ENCODE results near the gene PPM1H.

PPM1H gene

DNA sequence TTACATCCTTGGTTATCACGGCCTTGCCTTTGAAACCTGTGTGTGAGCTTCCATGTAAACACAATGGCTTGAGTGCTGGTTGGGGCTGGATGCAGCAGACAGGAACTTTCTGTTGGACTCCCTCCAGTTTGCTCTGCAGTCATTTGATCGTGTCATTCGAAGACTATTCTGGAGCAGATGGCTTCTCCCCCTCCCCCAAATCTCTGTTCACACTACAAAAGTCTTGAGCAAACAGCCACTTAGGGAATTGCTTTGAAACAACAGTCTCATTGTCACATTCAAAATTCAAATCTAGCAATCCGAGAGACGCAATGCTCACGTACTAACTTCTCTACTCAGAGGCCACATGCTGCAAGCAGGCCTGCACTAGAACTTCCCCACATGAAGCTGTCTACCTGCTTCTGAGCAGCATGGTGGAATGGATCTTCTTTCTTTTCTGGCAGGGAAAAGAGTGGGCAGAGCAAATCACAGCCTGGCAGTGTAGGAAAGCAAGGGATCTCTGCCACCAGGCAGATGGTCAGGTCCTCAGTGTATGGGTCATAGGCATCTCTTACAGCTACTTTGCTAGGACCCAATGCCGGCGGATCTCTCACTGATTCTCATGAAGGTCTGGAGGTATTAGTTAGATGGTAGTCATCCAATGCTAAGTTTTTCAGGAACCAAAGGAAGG is 214.2 kb downstream of the PPM1H start:
- Histone ChIP-seq H3K9me2 (ENCODE audit: low read depth, low read length) (no peaks in the 10 kb centered on the region), H3K36me3 (ENCODE audit: insufficient read depth, low read length) (no peaks in the 10 kb centered on the region), H4K20me1 (ENCODE audit: insufficient read depth, low read length) (no peaks in the 10 kb centered on the region), H3K27ac (ENCODE audit: low read depth, low read length, poor library complexity, severe bottlenecking) (no peak overlapping the region), H3K79me2 (ENCODE audit: insufficient read depth, low read length) (no peaks in the 10 kb centered on the region), H3K9ac (ENCODE audit: low read length) (no peak overlapping the region), H3K4me3 (ENCODE audit: low read depth, low read length, poor library complexity, severe bottlenecking) (no peak overlapping the region), H2AFZ (ENCODE audit: low read length) (no peak overlapping the region), H3K9me3 (ENCODE audit: low read length) (no peaks in the 10 kb centered on the region), H3K4me2 (ENCODE audit: low read length) (no peak overlapping the region), H3F3A (ENCODE audit: insufficient read depth, low read length) (no peaks in the 10 kb centered on the region), H3K4me1 (ENCODE audit: insufficient read depth, low read length, severe bottlenecking) (no peaks in the 10 kb centered on the region), H3K27me3 (ENCODE audit: insufficient read depth, low read length) (0 out of 2 replicates have a peak, but pooled peaks cover 2% of the 10 kb centered on the region)
- no peak for TF ChIP-seq EZH2 (IDR thresholded peaks at IDR 0.05; ENCODE audit: borderline replicate concordance, low read length)
- TF ChIP-seq, protein P1, sequence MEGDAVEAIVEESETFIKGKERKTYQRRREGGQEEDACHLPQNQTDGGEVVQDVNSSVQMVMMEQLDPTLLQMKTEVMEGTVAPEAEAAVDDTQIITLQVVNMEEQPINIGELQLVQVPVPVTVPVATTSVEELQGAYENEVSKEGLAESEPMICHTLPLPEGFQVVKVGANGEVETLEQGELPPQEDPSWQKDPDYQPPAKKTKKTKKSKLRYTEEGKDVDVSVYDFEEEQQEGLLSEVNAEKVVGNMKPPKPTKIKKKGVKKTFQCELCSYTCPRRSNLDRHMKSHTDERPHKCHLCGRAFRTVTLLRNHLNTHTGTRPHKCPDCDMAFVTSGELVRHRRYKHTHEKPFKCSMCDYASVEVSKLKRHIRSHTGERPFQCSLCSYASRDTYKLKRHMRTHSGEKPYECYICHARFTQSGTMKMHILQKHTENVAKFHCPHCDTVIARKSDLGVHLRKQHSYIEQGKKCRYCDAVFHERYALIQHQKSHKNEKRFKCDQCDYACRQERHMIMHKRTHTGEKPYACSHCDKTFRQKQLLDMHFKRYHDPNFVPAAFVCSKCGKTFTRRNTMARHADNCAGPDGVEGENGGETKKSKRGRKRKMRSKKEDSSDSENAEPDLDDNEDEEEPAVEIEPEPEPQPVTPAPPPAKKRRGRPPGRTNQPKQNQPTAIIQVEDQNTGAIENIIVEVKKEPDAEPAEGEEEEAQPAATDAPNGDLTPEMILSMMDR (IDR thresholded peaks at IDR 0.05; ENCODE audit: low read length) = no peak

- TF ChIP-seq, protein P1 (IDR thresholded peaks at IDR 0.05; ENCODE audit: low read length) = no peak
- TF ChIP-seq EZH2 (IDR thresholded peaks at IDR 0.05; ENCODE audit: borderline replicate concordance, low read length) = no peak
- Histone ChIP-seq H3K4me3 (ENCODE audit: low read depth, low read length, poor library complexity, severe bottlenecking) (no peak overlapping the region), H3K27me3 (ENCODE audit: insufficient read depth, low read length) (0 out of 2 replicates have a peak, but pooled peaks cover 4% of the 10 kb centered on the region), H3K36me3 (ENCODE audit: insufficient read depth, low read length) (no peaks in the 10 kb centered on the region), H3K9ac (ENCODE audit: low read length) (no peak overlapping the region), H3K4me1 (ENCODE audit: insufficient read depth, low read length, severe bottlenecking) (no peaks in the 10 kb centered on the region), H3K4me2 (ENCODE audit: low read length) (no peak overlapping the region), H3K9me2 (ENCODE audit: low read depth, low read length) (no peaks in the 10 kb centered on the region), H3K27ac (ENCODE audit: low read depth, low read length, poor library complexity, severe bottlenecking) (no peak overlapping the region), H3K9me3 (ENCODE audit: low read length) (no peaks in the 10 kb centered on the region), H2AFZ (ENCODE audit: low read length) (no peak overlapping the region), H4K20me1 (ENCODE audit: insufficient read depth, low read length) (no peaks in the 10 kb centered on the region), H3F3A (ENCODE audit: insufficient read depth, low read length) (no peaks in the 10 kb centered on the region), H3K79me2 (ENCODE audit: insufficient read depth, low read length) (no peaks in the 10 kb centered on the region)
Measured at GRCh38 chr12:62720025-62720424, 214.9 kb downstream of the PPM1H start.

GRCh38 chr12:62718762-62719426 is 216.1 kb downstream of the PPM1H start:
- no peaks in the 10 kb centered on the region for H3K79me2 ChIP-seq (ENCODE audit: insufficient read depth, low read length)
- H3K9me3 ChIP-seq (ENCODE audit: low read length) = no peaks in the 10 kb centered on the region
- no peak overlapping the region for H3K9ac ChIP-seq (ENCODE audit: low read length)
- 0 out of 2 replicates have a peak, but pooled peaks cover 4% of the 10 kb centered on the region for H3K27me3 ChIP-seq (ENCODE audit: insufficient read depth, low read length)
- H3F3A ChIP-seq (ENCODE audit: insufficient read depth, low read length) = no peaks in the 10 kb centered on the region
- no peaks in the 10 kb centered on the region for H4K20me1 ChIP-seq (ENCODE audit: insufficient read depth, low read length)
- no peaks in the 10 kb centered on the region for H3K36me3 ChIP-seq (ENCODE audit: insufficient read depth, low read length)
- no peak overlapping the region for H2AFZ ChIP-seq (ENCODE audit: low read length)
- no peak overlapping the region for H3K4me3 ChIP-seq (ENCODE audit: low read depth, low read length, poor library complexity, severe bottlenecking)
- H3K4me2 ChIP-seq (ENCODE audit: low read length) = no peak overlapping the region
- TF ChIP-seq, protein P1 (IDR thresholded peaks at IDR 0.05; ENCODE audit: low read length) = no peak
- no peak for TF ChIP-seq EZH2 (IDR thresholded peaks at IDR 0.05; ENCODE audit: borderline replicate concordance, low read length)
- no peak overlapping the region for H3K27ac ChIP-seq (ENCODE audit: low read depth, low read length, poor library complexity, severe bottlenecking)
- no peaks in the 10 kb centered on the region for H3K4me1 ChIP-seq (ENCODE audit: insufficient read depth, low read length, severe bottlenecking)
- no peaks in the 10 kb centered on the region for H3K9me2 ChIP-seq (ENCODE audit: low read depth, low read length)

All from OCI-LY1 (cell line).